HCT116 (cell line): Measurements from ENCODE around the gene PRR35. TPM values are rescaled to one million over a fixed set of nuclear protein-coding genes. Genes with fewer than 3 reads are reported as not detected.

Experiments
- ATAC-seq: fragments of 200-7000 bp; cut with Tn5 transposase; 2 replicates; pipeline ENCODE4 v1.9.1; 2020; ENCODE audit warnings: mild to moderate bottlenecking, moderate library complexity
- BruUV-seq: library from RNA; stranded (reverse); fragments of 400-500 nt; replicated peaks from 2 replicates; lab custom pipeline; 2021; lab: Mats Ljungman, UMichigan
- CTCF ChIA-PET: fragments of 300-600 bp; sonication (Branson Sonifier 250); formaldehyde crosslinking; loops from one replicate; lab custom pipeline; 2021; ENCODE audit warnings: antibody characterized with exemption; lab: Charles Lee
- POLR2A ChIA-PET: fragments of 300-600, 350-600 bp; sonication (Branson Sonifier 250); formaldehyde crosslinking; loops from one replicate; lab custom pipeline; 2021; ENCODE audit warnings: antibody characterized with exemption; lab: Charles Lee
- RAD21 ChIA-PET, 2 experiments: fragments of 300-600 bp; sonication (Branson Sonifier 250); formaldehyde crosslinking; loops; one replicate each; lab custom pipeline; 2023; ENCODE audit warnings: low total read pairs in 2 of 2; ENCODE audit not compliant: uncharacterized antibody in 2 of 2, unreplicated experiment in 2 of 2, low non-redundant PET in 1 of 2; lab: Charles Lee
- DNase-seq: peaks from one replicate; pipeline ENCODE4 v3.0.0-alpha.2; 2010; ENCODE audit warnings: low read depth, low spot score
- H2AFZ ChIP-seq: fragments of 200-600 bp; shearing (Covaris generic), sonication (generic); 2 replicates; pipeline ENCODE4 v1.6.1; 2017; ENCODE audit warnings: low read depth, mixed run types, mixed read lengths, antibody characterized with exemption, low read length; ENCODE audit not compliant: poor library complexity, severe bottlenecking
- H3K27ac ChIP-seq: 2 replicates; pipeline ENCODE4 v1.5.1; 2012; ENCODE audit warnings: low read depth, low read length
- H3K27me3 ChIP-seq: fragments of 200-600 bp; sonication (generic); 2 replicates; pipeline ENCODE4 v1.6.1; 2016; ENCODE audit warnings: mixed run types, low read length, mixed read lengths; ENCODE audit not compliant: insufficient read depth
- H3K36me3 ChIP-seq, 2 experiments: fragments of 200-500 bp in 1 of 2; fragments of 200-600 bp in 1 of 2; sonication (Bioruptor generic) in 1 of 2; sonication (generic) in 1 of 2; 2 replicates each; pipeline versions ENCODE4 v1.5.1 to v1.6.1; 2014 to 2016; ENCODE audit warnings: low read length in 2 of 2, inconsistent platforms in 1 of 2, mixed read lengths in 1 of 2, mixed run types in 1 of 2; ENCODE audit not compliant: insufficient read depth in 2 of 2, control insufficient read depth in 1 of 2
- H3K4me1 ChIP-seq, 2 experiments: fragments of 200-600 bp in 1 of 2; sonication (generic) in 1 of 2; 2 replicates each; pipeline versions ENCODE4 v1.5.1 to v1.6.1; 2012 to 2017; ENCODE audit warnings: low read length in 2 of 2, inconsistent platforms in 1 of 2, mild to moderate bottlenecking in 1 of 2, mixed read lengths in 1 of 2, mixed run types in 1 of 2, moderate library complexity in 1 of 2; ENCODE audit not compliant: insufficient read depth in 2 of 2, control insufficient read depth in 1 of 2
- H3K4me2 ChIP-seq: fragments of 200-600 bp; sonication (generic); 2 replicates; pipeline ENCODE4 v1.6.1; 2017; ENCODE audit warnings: mixed run types, low read length, mixed read lengths
- H3K4me3 ChIP-seq, 2 experiments: fragments of 200-600 bp in 1 of 2; sonication (generic) in 1 of 2; replicated peaks in 1 of 2; 2 replicates each; pipeline ENCODE4 v1.5.1; 2011 to 2016; ENCODE audit warnings: low read length in 2 of 2, control low read depth in 1 of 2, low read depth in 1 of 2, mild to moderate bottlenecking in 1 of 2, mixed read lengths in 1 of 2, mixed run types in 1 of 2
- H3K79me2 ChIP-seq: fragments of 200-600 bp; sonication (generic); 2 replicates; pipeline ENCODE4 v1.6.1; 2017; ENCODE audit warnings: mild to moderate bottlenecking, mixed run types, low read length, moderate library complexity, mixed read lengths; ENCODE audit not compliant: insufficient read depth
- H3K9ac ChIP-seq: fragments of 200-600 bp; sonication (generic); 2 replicates; pipeline ENCODE4 v1.6.1; 2016; ENCODE audit warnings: low read length, mixed read lengths
- H3K9me2 ChIP-seq: fragments of 200-600 bp; sonication (generic), shearing (Covaris generic); 2 replicates; pipeline ENCODE4 v1.6.1; 2017; ENCODE audit warnings: mixed run types, mild to moderate bottlenecking, moderate library complexity; ENCODE audit not compliant: insufficient read depth
- H3K9me3 ChIP-seq, 2 experiments: fragments of 200-500 bp in 1 of 2; fragments of 200-600 bp in 1 of 2; sonication (Bioruptor generic) in 1 of 2; sonication (generic) in 1 of 2; 2 replicates each; pipeline ENCODE4 v1.6.1; 2014 to 2017; ENCODE audit warnings: low read length in 2 of 2, mixed read lengths in 2 of 2, inconsistent platforms in 1 of 2, low read depth in 1 of 2, mild to moderate bottlenecking in 1 of 2, mixed run types in 1 of 2, moderate library complexity in 1 of 2; ENCODE audit not compliant: control insufficient read depth in 1 of 2, insufficient read depth in 1 of 2
- H4K20me1 ChIP-seq: fragments of 200-600 bp; sonication (generic), shearing (Covaris generic); 2 replicates; pipeline ENCODE4 v1.6.1; 2017; ENCODE audit warnings: mixed run types, mild to moderate bottlenecking, moderate library complexity; ENCODE audit not compliant: insufficient read depth
- CEBPB ChIP-seq: IDR thresholded peaks from 2 replicates; pipeline ENCODE4 v1.6.1; 2012; ENCODE audit warnings: low read depth
- ELF1 ChIP-seq: IDR thresholded peaks from 2 replicates; pipeline ENCODE4 v1.6.1; 2012; ENCODE audit warnings: low read depth, borderline replicate concordance
- EZH2phosphoT487 ChIP-seq: fragments of 200-600 bp; IDR thresholded peaks from 2 replicates; pipeline ENCODE4 v1.6.1; 2018; ENCODE audit warnings: antibody characterized with exemption, borderline replicate concordance
- JUND ChIP-seq: IDR thresholded peaks from 2 replicates; pipeline ENCODE4 v1.6.1; 2012
- SIN3A ChIP-seq: IDR thresholded peaks from 2 replicates; pipeline ENCODE4 v1.6.1; 2012; ENCODE audit warnings: low read depth
- TCF7L2 ChIP-seq: IDR thresholded peaks from 2 replicates; pipeline ENCODE4 v1.7.0; 2011; ENCODE audit warnings: borderline replicate concordance, inconsistent platforms; ENCODE audit not compliant: insufficient read depth, insufficient read length; ENCODE audit errors: extremely low read depth
- YY1 ChIP-seq: IDR thresholded peaks from 2 replicates; pipeline ENCODE4 v1.6.1; 2011; ENCODE audit warnings: low read length, low read depth, moderate library complexity, mild to moderate bottlenecking; ENCODE audit not compliant: insufficient replicate concordance; ENCODE audit errors: extremely low read depth
- intact Hi-C: fragments of 100-400 bp; cut with micrococcal nuclease; formaldehyde crosslinking; loops from 2 replicates; pipeline ENCODE4 v1.10.0; 2022
- total RNA-seq: library from RNA; stranded (reverse); gene quantifications from one replicate; pipeline ENCODE4 v1.2.1, GENCODE V29; 2021; ENCODE audit not compliant: unreplicated experiment
- TF ChIP-seq, protein P1 (sequence below): IDR thresholded peaks from 2 replicates; pipeline ENCODE4 v1.6.1; 2012

Gene PRR35
- total RNA-seq, 1 experiment from 2014 or later = not detected

DNA sequence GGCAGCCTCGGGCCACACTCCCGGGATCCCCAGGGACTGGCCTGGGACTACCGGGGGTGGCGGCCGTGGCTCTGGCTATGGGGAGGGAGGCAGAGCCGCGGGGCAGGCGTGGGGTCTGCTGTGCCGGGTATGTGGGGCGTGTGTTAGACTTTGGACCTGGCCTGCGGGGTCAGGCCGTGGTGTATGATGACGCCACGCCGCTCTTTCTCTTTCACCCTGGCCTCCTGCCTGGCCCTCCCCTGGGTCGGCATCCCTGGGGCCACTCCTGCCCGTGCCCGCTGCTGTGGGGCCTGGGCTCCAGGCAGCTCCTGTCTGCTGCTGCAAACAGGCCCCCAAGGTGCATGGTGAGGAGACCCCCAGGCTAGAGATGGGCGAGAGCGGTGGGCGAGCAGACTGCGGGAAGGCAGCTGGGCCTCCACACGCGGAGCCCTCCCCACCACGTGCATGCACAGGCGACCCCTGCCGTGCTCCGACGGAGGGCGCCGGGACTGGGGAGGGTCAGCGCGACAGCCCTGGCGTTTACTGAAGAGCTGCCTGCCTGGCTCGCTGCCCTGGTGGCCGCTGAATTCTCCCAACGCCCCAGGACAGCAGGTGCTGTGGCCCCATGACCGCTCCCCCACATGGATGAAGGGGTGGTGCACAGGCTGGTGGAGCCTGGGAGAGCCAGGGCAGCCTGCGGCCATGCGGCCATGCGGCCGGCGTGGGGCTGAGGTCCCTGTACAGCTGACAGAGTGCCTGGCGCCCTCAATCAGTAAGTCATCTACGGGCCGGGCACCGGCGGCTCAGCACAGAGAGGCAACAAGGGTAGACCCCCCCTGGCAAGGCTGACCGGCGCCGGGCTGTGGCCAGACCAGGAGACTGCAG is 16.7 kb upstream of the PRR35 start:
- CTCF ChIA-PET = no interaction called here
- H3K4me2 ChIP-seq = no peak overlapping the region
- no peak for DNase-seq
- H3K27ac ChIP-seq = no peak overlapping the region; the same call in 1 of the 2 replicates
- RAD21 ChIA-PET = no interaction called here
- no TSS peak for BruUV-seq
- no peaks in the 10 kb centered on the region for H4K20me1 ChIP-seq
- ATAC-seq = no peak
- no peaks in the 10 kb centered on the region for H3K9me3 ChIP-seq
- H3K4me3 ChIP-seq = no peak overlapping the region
- H3K4me1 ChIP-seq = no peaks in the 10 kb centered on the region
- TF ChIP-seq CEBPB (no peak), JUND (no peak), ELF1 (no peak), SIN3A (no peak), TCF7L2 (no peak)
- intact Hi-C loops = no loop called here
- peaks cover 41% of the 10 kb centered on the region for H3K79me2 ChIP-seq
- H3K9me2 ChIP-seq = no peaks in the 10 kb centered on the region
- H3K9ac ChIP-seq = no peak overlapping the region
- POLR2A ChIA-PET = no interaction called here
- no peak overlapping the region for H2AFZ ChIP-seq
- H3K36me3 ChIP-seq = no peaks in the 10 kb centered on the region
- H3K27me3 ChIP-seq = no peaks in the 10 kb centered on the region

DNA sequence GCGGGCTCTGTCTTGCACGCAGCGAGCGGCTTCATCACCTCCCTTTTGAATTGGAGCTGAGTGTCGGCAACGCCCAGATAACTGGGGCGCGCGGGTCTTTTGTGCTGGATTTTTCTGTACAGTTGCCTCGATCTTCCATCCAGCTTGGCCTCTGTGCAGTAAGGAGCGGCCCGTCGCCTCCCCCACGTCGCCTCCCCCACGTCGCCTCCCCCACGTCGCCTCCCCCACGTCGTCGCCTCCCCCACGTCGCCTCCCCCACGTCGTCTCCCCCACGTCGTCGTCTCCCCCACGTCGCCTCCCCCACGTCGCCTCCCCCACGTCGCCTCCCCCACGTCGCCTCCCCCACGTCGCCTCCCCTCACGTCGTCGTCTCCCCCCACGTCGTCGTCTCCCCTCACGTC is 15.7 kb upstream of the PRR35 start:
- H3K79me2 ChIP-seq = peaks cover 32% of the 10 kb centered on the region
- CTCF ChIA-PET = no interaction called here

More for the DNA sequence above, 15.7 kb upstream of the PRR35 start:
- Histone ChIP-seq H2AFZ (no peak overlapping the region), H3K36me3 (no peaks in the 10 kb centered on the region), H3K4me1 (no peaks in the 10 kb centered on the region), H3K27ac (no peak overlapping the region), H3K9me2 (no peaks in the 10 kb centered on the region), H3K4me3 (no peak overlapping the region), H4K20me1 (no peaks in the 10 kb centered on the region), H3K9ac (no peak overlapping the region), H3K4me2 (no peak overlapping the region), H3K27me3 (no peaks in the 10 kb centered on the region), H3K9me3 (no peaks in the 10 kb centered on the region)
- DNase-seq (no peak), ATAC-seq (no peak)
- POLR2A ChIA-PET = no interaction called here
- intact Hi-C loops = no loop called here
- BruUV-seq = no TSS peak
- TF ChIP-seq, protein P1, sequence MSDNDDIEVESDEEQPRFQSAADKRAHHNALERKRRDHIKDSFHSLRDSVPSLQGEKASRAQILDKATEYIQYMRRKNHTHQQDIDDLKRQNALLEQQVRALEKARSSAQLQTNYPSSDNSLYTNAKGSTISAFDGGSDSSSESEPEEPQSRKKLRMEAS = no peak
- no peak for TF ChIP-seq EZH2phosphoT487
- TF ChIP-seq ELF1 = no peak
- TF ChIP-seq YY1 = no peak
- no peak for TF ChIP-seq TCF7L2
- RAD21 ChIA-PET = no interaction called here
